HFF-Myc (cell line): ENCODE data around the gene SH3D19.

Experiments
- DNase-seq: peaks from one replicate; pipeline ENCODE4 v3.0.0-alpha.2; 2011; ENCODE audit warnings: low read depth; ENCODE audit errors: extremely low read depth
- H3K4me3 ChIP-seq: replicated peaks from 2 replicates; pipeline ENCODE4 v1.5.1; 2011; ENCODE audit warnings: low read depth, mild to moderate bottlenecking, control low read depth, low read length
- CTCF ChIP-seq: IDR thresholded peaks from 2 replicates; pipeline ENCODE4 v1.5.1; 2012; ENCODE audit warnings: mild to moderate bottlenecking, low read depth, low read length, control low read depth; ENCODE audit errors: missing control alignments

The SH3D19 gene

GRCh38 chr4:151193414-151193813, 132.0 kb downstream of the SH3D19 start:
- H3K4me3 ChIP-seq, result no peak overlapping the region
- no peak for DNase-seq
- TF ChIP-seq CTCF, result no peak

GRCh38 chr4:151192556-151193235, 132.7 kb downstream of the SH3D19 start:
- no peak for DNase-seq
- TF ChIP-seq CTCF, result no peak
- H3K4me3 ChIP-seq, result no peak overlapping the region

- TF ChIP-seq CTCF, result no peak
- H3K4me3 ChIP-seq, result no peak overlapping the region
- peak; percentile 20 for DNase-seq
These were observed 140.6 kb downstream of the SH3D19 start for GRCh38 chr4:151184523-151185458.

- no peak for DNase-seq
- no peak for TF ChIP-seq CTCF
- no peak overlapping the region for H3K4me3 ChIP-seq
These were observed 142.9 kb downstream of the SH3D19 start for GRCh38 chr4:151182455-151182996.

GRCh38 chr4:151176685-151177084, 148.7 kb downstream of the SH3D19 start:
- H3K4me3 ChIP-seq, result no peak overlapping the region
- no peak for DNase-seq
- no peak for TF ChIP-seq CTCF

- TF ChIP-seq CTCF, result no peak
- H3K4me3 ChIP-seq, result no peak overlapping the region
- DNase-seq, result no peak
These were observed 149.4 kb downstream of the SH3D19 start for GRCh38 chr4:151175754-151176631.
